Nephron (organoid): ENCODE results near the gene GCC2.

Source experiments
- H3K27ac Mint-ChIP-seq, 3 experiments: 2 replicates each; pipeline ENCODE4 v1.8.0; 2020; ENCODE audit warnings: mixed read lengths in 3 of 3, mild to moderate bottlenecking in 2 of 3, moderate library complexity in 1 of 3
- H3K27me3 Mint-ChIP-seq: 2 replicates; pipeline ENCODE4 v1.8.0; 2021; ENCODE audit warnings: low read depth, mild to moderate bottlenecking, moderate library complexity, mixed read lengths
- H3K36me3 Mint-ChIP-seq: 2 replicates; pipeline ENCODE4 v1.8.0; 2020; ENCODE audit warnings: low read depth, mixed read lengths
- H3K4me1 Mint-ChIP-seq: 2 replicates; pipeline ENCODE4 v1.8.0; 2020; ENCODE audit warnings: mixed read lengths
- H3K4me3 Mint-ChIP-seq, 3 experiments: 2 replicates each; pipeline ENCODE4 v1.8.0; 2020; ENCODE audit warnings: mild to moderate bottlenecking in 3 of 3, mixed read lengths in 3 of 3, moderate library complexity in 2 of 3
- H3K9me3 Mint-ChIP-seq: 2 replicates; pipeline ENCODE4 v1.8.0; 2020; ENCODE audit warnings: mixed read lengths
- TF ChIP-seq, protein P1 (sequence below), 3 experiments: fragments of 200-600 bp; sonication (generic); IDR thresholded peaks; one replicate each; pipeline ENCODE4 v1.5.0; 2021; ENCODE audit warnings: antibody characterized with exemption in 3 of 3; ENCODE audit not compliant: unreplicated experiment in 3 of 3

The GCC2 gene

GRCh38 chr2:108455571-108455970 is 6.6 kb downstream of the GCC2 start:
- TF ChIP-seq, protein P1, sequence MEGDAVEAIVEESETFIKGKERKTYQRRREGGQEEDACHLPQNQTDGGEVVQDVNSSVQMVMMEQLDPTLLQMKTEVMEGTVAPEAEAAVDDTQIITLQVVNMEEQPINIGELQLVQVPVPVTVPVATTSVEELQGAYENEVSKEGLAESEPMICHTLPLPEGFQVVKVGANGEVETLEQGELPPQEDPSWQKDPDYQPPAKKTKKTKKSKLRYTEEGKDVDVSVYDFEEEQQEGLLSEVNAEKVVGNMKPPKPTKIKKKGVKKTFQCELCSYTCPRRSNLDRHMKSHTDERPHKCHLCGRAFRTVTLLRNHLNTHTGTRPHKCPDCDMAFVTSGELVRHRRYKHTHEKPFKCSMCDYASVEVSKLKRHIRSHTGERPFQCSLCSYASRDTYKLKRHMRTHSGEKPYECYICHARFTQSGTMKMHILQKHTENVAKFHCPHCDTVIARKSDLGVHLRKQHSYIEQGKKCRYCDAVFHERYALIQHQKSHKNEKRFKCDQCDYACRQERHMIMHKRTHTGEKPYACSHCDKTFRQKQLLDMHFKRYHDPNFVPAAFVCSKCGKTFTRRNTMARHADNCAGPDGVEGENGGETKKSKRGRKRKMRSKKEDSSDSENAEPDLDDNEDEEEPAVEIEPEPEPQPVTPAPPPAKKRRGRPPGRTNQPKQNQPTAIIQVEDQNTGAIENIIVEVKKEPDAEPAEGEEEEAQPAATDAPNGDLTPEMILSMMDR (IDR thresholded peaks at IDR 0.05; ENCODE audit: unreplicated experiment in 3 of 3) = no peak
- Mint-ChIP-seq H3K4me3 (no peak overlapping the region), H3K27ac (no peak overlapping the region), H3K36me3 (peaks cover 95% of the 10 kb centered on the region), H3K9me3 (peaks cover 41% of the 10 kb centered on the region), H3K4me1 (no peaks in the 10 kb centered on the region), H3K27me3 (no peaks in the 10 kb centered on the region)

- TF ChIP-seq, protein P1 (IDR thresholded peaks at IDR 0.05; ENCODE audit: unreplicated experiment in 3 of 3) = no peak
- Mint-ChIP-seq H3K4me1 (no peaks in the 10 kb centered on the region), H3K27ac (no peak overlapping the region), H3K27me3 (no peaks in the 10 kb centered on the region), H3K36me3 (peaks cover 93% of the 10 kb centered on the region), H3K9me3 (peaks cover 48% of the 10 kb centered on the region), H3K4me3 (no peak overlapping the region)
Measured at GRCh38 chr2:108458082-108458481, 9.1 kb downstream of the GCC2 start.

- no peak overlapping the region for H3K4me3 Mint-ChIP-seq
- peaks cover 94% of the 10 kb centered on the region for H3K36me3 Mint-ChIP-seq
- no peaks in the 10 kb centered on the region for H3K27me3 Mint-ChIP-seq
- peaks cover 49% of the 10 kb centered on the region for H3K9me3 Mint-ChIP-seq
- TF ChIP-seq, protein P1 (IDR thresholded peaks at IDR 0.05; ENCODE audit: unreplicated experiment in 3 of 3) = no peak
- H3K27ac Mint-ChIP-seq = no peak overlapping the region
- H3K4me1 Mint-ChIP-seq = no peaks in the 10 kb centered on the region
Measured at GRCh38 chr2:108459441-108459840, 10.4 kb downstream of the GCC2 start.

DNA sequence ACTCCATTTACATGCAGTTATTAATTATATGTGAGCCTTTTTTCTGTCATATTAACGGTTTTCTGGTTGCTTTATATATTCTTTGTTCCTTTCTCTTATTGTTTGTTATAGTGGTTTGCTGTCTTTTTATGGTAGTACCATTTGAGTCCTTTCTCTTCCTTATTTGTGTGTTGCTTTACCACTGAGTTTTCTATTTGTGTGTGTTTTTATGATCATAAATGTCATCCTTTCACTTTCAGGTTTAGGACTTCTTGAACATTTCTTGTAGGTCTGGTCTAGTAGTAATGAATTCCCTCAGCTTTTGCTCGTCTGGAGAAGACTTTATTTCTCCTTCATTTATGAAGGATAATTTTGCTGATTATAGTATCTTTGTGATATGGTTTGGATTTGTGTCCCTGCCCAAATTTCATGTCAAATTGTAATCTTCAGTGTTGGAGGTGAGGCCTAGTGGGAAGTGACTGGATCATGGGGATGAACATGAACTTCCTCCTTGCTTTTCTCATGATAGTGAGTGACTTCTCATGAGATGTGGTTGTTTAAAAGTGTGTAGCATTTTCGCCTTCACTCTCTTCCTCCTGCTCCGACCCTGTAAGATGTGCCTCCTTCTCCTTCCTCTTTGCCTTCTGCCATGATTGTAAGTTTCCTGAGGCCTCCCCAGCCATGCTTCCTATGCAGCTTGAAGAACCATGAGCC is 11.5 kb downstream of the GCC2 start:
- peaks cover 50% of the 10 kb centered on the region for H3K9me3 Mint-ChIP-seq
- no peak overlapping the region for H3K4me3 Mint-ChIP-seq
- peaks cover 94% of the 10 kb centered on the region for H3K36me3 Mint-ChIP-seq
- TF ChIP-seq, protein P1 (IDR thresholded peaks at IDR 0.05; ENCODE audit: unreplicated experiment in 3 of 3) = no peak
- H3K4me1 Mint-ChIP-seq = no peaks in the 10 kb centered on the region
- no peak overlapping the region for H3K27ac Mint-ChIP-seq
- H3K27me3 Mint-ChIP-seq = no peaks in the 10 kb centered on the region

GRCh38 chr2:108477099-108477498 is 28.1 kb downstream of the GCC2 start:
- H3K27ac Mint-ChIP-seq = no peak overlapping the region
- H3K4me3 Mint-ChIP-seq = no peak overlapping the region
- H3K9me3 Mint-ChIP-seq = no peaks in the 10 kb centered on the region
- no peaks in the 10 kb centered on the region for H3K4me1 Mint-ChIP-seq
- TF ChIP-seq, protein P1 (IDR thresholded peaks at IDR 0.05; ENCODE audit: unreplicated experiment in 3 of 3) = no peak
- H3K27me3 Mint-ChIP-seq = no peaks in the 10 kb centered on the region
- H3K36me3 Mint-ChIP-seq = peaks cover 77% of the 10 kb centered on the region

- Mint-ChIP-seq H3K27me3 (no peaks in the 10 kb centered on the region), H3K27ac (no peak overlapping the region)
- TF ChIP-seq, protein P1 (IDR thresholded peaks at IDR 0.05; ENCODE audit: unreplicated experiment in 3 of 3) = no peak
Measured at GRCh38 chr2:108485253-108485652, 36.2 kb downstream of the GCC2 start.

More at GRCh38 chr2:108485253-108485652, 36.2 kb downstream of the GCC2 start:
- Mint-ChIP-seq H3K9me3 (peaks cover 3% of the 10 kb centered on the region), H3K4me3 (no peak overlapping the region), H3K36me3 (peaks cover 58% of the 10 kb centered on the region), H3K4me1 (no peaks in the 10 kb centered on the region)
